HEK293T (cell line): ENCODE data around the gene CTNNA1.

ENCODE experiments used
- BHLHE40 ChIP-seq: fragments of 450-650 bp; IDR thresholded peaks from 2 replicates; pipeline ENCODE4 v1.6.1; 2016; ENCODE audit warnings: mild to moderate bottlenecking, moderate library complexity, borderline replicate concordance
- ELF4 ChIP-seq: fragments of 450-650 bp; IDR thresholded peaks from 2 replicates; pipeline ENCODE4 v1.6.1; 2017; ENCODE audit warnings: antibody characterized with exemption
- HDGF ChIP-seq: fragments of 450-650 bp; IDR thresholded peaks from 2 replicates; pipeline ENCODE4 v1.6.1; 2017; ENCODE audit warnings: antibody characterized with exemption, borderline replicate concordance
- L3MBTL2 ChIP-seq: fragments of 450-650 bp; conservative IDR thresholded peaks from 2 replicates; pipeline ENCODE4 v1.6.1; 2016; ENCODE audit warnings: mild to moderate bottlenecking
- PKNOX1 ChIP-seq: fragments of 450-650 bp; IDR thresholded peaks from 2 replicates; pipeline ENCODE4 v1.6.1; 2016
- SP1 ChIP-seq: fragments of 450-650 bp; IDR thresholded peaks from 2 replicates; pipeline ENCODE4 v1.6.1; 2017
- SUZ12 ChIP-seq: fragments of 450-650 bp; IDR thresholded peaks from 2 replicates; pipeline ENCODE4 v1.6.1; 2016; ENCODE audit warnings: mild to moderate bottlenecking
- TARDBP ChIP-seq: fragments of 450-650 bp; IDR thresholded peaks from 2 replicates; pipeline ENCODE4 v1.6.1; 2016

GRCh38 chr5:138903130-138903775 lies 150.0 kb downstream of the CTNNA1 start:
- TF ChIP-seq SUZ12 (no peak), PKNOX1 (no peak), HDGF (no peak), ELF4 (no peak), L3MBTL2 (no peak), SP1 (no peak), BHLHE40 (no peak), TARDBP (no peak)
